ENCODE data around the gene FYB2.

FYB2 gene

DNA sequence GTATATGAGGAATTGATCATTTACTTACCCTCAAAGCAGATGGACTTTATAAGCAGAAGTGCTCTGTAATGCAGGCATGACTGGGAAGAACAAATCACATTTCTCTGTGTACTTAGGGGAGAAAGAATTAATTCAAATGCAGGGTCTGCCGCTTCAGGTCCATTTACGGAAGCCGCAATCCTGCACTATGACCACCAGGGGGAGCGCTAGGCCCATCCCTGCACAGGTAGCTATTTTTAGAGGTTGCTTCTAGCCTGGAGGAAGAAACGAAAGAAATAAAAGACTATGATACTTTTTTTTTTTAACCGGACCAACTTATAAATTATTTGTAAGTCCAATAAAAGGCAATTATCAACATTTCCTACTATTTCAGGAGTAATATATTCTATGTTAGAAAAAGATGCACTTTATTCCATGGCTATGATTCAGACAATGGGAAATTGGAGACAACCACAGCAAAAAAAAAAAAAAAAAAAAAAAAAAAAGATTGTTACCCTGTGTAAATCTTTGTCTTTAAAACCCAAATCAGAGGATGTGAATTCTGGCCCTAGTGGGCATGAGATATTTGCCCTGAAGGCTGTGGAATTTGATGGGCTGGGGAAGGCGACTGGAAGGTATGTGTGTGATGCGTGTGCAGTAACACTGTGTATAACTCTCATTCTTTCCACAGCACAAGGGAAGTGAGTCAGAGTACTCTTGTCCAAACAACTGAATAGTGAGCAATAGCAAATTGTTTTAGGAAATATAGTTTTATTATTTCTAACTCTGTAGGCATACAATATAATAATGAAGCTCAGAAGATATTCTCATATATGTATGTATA lies 12.9 kb upstream of the FYB2 start:
- DNase-seq = peak; percentile 75

DNA sequence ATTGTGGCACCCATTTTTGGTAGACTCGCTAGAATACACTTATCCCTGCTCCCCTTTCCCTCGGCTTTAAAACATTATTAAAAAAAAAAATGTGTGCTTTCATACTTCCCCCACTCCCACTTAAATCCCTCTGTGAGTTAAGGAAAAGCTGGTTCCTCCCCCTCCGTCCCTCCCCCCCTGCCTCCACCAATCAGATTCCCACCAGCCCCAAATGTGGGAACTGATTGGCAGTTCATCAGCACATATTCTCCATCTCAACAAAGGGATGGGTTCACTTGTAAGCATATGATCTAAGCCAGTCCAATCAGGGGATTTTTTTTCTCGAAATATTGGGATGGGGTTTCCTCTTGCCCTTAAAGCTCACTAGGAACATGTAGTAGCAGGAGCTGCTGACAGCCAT lies 10.8 kb upstream of the FYB2 start:
- no peak for DNase-seq

DNA sequence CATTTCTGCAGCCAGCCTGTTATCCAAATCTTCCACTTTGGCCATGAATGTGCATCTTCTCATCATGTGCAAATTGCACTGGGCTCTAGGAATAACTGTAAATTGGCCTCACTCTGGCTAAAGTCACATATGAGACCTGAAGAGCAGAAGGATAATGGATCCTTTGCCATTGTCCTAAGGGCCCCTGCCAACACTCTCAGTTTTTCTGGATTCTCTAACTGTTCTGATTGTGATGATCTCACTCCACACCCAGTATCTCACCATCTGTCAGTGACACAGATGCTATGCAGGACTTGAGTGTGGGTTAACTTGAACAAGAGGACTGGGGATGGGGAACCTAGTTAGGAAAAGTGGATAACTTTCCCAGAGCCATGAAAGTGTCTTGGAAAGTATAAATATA lies 8.5 kb upstream of the FYB2 start:
- peak; percentile 44 for DNase-seq

DNA sequence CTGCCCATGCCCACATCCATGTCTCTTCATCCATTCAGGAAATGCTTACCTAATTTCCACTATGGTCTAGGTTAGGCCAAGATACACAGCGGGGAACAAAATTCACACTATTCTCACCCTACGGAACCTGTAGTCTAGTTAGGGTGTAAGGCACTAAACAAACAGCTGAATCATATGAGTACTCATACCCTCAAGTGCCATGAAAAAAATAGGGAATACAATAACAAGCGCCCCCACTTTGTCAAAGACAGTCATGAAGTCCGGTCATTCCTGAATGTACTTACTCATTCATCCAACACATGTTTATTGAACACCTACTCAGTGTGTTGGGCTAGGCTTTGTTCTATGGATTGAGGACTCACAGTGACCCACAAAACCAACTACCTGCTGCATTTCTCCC lies 6.2 kb upstream of the FYB2 start:
- DNase-seq = no peak

DNA sequence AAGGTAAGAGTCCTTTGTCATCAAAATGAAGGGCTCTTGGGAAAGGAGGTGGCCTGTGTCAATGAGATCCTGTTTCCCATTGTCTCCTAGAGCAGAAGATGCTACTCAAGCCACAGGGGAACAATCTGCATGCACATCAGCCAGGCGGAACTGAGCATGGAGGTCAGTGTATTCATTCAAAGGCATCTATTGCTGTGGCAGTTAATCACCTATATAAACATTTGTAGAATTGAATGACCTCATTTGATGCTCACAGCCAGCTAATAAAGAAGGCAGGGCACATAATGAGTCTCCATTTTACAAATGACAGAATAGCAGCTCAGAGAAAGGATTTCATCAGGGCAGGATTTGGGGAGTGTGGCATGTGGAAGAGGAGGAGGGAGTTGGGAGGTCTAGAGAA lies 5.7 kb upstream of the FYB2 start:
- no peak for DNase-seq

DNA sequence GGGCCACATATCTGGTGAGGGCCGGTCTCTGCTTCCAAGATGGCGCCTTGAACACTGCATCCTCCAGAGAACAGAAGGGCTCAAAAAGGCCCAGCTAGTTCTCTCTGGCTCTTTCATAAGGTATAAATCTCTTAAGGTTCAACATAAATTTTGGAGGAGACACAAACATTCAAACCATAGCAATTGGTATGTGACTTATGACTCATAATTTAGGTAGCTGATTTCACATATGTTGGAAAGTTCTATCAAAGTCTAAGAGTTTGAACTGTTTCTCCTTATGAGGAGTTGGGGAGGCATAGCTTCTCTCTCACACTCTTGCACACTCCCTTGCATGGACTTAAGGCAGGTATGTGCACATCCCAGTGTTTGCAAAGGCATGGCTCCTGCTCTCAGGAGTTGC lies 5.1 kb upstream of the FYB2 start:
- DNase-seq = no peak

DNA sequence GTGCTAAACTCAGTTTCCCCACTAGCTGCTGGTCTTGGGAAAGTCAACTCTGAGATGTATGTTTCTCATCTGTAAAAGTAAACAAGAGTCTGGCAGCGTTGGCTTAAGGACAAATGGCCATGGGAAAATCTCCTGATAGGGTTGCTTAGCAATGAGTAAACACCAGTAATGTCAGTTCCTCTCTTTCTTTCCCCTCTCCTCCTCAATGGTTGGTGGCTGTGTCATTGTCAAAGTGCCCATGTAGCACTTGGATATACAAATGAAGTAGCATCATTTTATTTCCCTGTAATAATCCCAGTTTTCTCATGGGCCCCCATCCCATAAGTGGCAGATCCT lies 2.2 kb upstream of the FYB2 start:
- DNase-seq = no peak

DNA sequence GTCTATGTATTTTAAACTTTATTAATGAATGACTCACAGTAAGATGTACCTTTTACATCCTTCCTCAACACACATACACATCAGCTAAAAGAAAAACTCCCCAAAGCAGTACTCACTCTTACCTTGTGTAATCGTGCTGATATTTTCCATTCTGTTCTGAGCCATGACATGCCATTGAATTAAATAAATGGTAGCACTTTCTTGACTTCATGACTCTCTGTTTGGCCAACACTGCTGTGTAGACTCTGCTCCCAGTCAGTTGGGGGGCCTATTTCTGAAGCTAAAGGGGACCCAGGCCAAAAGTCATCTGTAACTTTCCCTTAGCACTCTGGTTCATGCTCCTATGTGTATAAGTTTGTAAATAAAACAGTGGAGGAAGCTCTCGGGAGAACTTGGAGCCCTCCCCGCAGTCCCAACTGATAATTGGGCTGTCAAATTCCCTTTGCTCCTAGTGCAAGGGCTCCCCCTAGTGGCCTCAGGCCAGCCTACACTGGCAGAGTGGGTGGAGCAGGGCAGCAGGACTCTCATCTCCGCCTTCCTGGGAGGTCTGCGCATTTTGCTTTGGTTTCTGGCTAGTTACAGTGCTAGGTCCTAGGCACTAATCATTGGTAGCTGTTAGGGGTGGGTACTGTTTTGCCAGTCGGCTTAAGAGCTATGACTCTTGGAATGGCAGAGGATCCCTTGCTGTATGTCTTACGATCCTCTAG lies 1.7 kb upstream of the FYB2 start:
- DNase-seq = peak; percentile 63

DNA sequence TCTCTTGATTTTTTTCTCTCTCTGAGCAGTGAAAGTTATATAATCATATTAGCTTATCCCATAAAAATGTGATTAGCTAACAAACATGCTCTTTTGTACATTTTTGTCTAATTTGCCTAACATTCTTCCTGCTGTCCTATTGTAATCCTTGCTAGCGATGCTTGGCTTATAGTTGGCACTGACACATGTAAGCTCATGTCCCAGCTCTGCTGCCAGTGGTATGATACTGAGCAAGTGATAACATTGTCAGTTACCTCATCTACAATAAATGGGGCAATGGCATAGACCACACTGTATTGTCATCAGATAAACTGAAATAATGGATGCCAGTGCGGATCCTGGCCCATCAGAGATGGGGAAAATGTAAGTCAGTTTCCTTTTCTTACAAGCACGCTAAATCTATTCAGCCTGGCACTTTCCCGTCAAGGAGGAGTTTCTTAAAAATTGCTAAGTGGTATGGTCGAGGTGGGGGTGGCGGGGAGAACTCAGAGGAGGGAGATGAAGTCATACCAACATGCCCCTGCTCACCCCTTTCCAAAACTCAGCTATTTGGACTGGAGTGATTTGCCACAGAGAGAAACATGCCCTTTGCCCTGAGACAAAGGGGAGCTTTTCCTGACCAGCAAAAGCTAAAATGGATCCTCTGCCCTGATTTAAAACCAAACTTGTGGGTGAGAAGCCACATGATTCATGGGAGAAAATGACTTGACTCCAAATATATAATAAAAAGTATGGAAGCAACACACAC lies 1.3 kb downstream of the FYB2 start:
- no peak for DNase-seq

DNA sequence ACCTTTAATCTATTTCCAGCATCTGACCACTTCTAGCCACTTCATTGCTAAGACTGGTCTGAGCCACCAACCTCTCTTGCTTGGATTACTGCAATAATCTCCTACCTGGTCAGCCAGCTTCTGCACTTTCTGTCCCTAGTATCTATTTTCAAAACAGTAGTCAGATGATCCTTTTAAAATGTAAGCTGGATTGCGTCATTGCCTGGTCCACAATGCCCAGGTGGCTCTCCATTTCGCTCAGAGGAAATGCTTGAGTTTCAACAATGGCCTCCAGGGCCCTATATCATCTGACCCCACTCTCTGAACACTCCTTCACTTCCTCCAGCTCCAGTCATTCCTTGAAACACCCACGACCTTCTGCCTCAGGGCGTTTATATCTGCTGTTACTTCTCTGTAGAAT lies 2.3 kb downstream of the FYB2 start:
- no peak for DNase-seq

DNA sequence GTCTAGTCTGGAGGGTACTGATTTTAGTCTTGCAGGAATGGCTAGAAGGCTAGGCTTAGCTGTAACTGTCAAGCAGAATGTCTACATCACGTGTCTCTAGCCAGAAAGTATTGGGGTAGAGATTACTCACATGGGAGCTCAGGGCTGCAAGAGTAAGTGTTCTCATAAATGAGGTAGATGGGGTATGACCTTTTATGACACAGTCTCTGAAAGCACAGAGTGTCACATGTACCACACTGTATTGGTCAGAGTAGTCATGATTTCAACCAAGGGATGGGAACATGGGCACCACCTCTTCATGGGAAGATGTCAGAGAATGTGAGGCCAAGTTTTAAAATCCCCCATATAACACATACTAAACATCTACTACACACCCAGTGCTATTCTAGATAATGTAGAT lies 2.9 kb downstream of the FYB2 start:
- no peak for DNase-seq

DNA sequence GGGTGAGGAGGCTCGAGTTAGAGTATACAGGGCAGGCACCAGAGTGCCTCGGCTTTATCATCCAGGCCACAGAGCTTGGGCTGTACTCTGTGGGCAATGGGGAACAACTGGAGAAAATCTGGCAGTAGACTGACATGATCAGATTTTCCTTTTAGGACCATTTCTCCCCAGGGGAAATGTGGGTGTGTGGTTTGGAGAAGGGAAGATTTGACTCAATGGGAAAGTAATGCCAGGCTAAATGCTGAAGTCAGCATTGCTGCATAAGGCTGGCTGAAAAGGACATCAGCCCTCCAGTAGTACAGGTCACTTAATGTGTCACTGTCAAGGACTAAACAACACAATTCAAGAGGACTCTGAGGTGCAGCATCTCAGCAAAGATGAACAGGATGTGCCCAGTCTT lies 5.0 kb downstream of the FYB2 start:
- DNase-seq = no peak

DNA sequence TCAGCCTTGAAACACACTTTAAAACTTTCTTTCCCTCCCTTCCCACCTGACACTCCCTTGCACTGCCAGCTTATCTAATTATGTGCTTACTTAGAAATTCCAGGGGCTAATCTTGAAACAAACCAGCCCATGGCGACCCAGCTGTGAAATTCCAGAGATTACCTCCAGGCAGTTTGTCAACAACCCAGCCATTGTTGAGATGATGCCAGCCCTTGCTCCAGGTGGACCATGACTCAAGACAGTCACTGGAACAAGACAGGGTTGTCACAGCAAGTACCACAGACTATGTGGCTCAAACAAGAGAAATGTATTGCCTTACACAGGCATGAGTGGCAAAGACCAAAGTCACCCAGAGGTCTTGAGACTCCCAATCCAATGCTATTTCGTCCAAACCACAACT lies 7.9 kb downstream of the FYB2 start:
- no peak for DNase-seq

DNA sequence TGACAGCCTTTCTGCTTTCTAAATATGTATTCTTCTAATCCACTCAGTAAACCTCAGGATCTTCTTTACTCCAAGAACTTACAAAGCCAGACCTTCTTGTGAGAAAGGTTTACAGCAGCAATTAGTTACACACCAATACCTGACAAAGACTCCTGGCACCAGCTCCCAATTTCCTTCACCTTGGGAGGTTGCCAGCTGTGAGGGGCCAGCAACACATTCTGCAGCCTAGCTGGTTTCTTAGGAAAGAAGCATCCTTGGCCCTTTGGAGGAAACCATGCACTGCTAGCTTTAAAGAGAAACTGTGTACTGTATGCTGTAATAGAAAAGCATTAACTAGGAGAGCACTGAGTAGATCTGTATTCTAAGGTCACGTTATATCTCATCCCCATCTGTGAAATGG lies 10.8 kb downstream of the FYB2 start:
- DNase-seq = peak; percentile 45

DNA sequence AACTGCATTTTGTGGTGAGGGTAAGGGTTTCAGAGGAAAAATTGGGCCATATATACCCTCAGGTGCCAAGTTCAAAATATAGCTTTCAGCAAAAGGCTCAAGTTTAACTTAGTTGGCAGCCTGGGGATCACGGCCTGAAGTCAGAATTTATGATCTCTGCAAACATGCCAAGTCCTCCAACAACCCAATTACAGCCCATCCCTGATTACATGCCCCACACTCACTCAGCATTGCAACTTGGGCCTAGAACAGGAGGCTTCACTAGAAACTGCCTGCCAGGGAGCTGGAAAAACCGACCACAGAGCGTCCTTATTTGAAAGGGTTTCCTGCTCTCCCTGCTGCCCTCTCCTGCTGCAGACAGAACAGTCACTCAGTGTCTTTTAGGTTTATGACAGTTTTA lies 12.4 kb downstream of the FYB2 start:
- DNase-seq = no peak

DNA sequence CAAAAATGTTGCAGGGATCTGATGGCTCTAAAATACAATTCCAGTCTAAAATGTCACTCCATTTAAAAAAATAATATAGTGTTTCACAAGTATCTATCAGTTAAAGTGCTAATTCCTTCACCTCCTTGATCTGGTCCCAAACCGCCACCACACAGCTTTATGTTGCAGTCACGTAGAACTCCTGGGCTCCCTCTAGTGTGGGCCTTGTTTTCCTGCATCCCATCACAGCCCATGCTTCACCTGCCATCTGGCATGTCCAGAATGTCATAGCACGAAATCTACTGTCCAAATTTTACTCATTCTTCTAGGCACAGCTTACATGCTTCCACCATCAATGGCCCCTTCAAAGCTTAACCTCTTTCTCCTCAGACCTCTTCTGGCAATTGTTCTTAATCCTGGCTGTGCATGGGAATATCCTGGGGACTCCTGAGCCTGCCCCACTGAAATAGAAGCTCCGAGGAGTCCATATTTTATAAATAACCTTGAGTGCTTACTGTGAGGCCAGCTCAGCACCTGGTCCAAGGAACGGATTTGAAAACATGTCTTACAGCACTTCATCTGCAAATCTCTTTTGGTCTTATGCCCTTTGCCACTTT lies 15.5 kb downstream of the FYB2 start:
- DNase-seq = peak; percentile 65

DNA sequence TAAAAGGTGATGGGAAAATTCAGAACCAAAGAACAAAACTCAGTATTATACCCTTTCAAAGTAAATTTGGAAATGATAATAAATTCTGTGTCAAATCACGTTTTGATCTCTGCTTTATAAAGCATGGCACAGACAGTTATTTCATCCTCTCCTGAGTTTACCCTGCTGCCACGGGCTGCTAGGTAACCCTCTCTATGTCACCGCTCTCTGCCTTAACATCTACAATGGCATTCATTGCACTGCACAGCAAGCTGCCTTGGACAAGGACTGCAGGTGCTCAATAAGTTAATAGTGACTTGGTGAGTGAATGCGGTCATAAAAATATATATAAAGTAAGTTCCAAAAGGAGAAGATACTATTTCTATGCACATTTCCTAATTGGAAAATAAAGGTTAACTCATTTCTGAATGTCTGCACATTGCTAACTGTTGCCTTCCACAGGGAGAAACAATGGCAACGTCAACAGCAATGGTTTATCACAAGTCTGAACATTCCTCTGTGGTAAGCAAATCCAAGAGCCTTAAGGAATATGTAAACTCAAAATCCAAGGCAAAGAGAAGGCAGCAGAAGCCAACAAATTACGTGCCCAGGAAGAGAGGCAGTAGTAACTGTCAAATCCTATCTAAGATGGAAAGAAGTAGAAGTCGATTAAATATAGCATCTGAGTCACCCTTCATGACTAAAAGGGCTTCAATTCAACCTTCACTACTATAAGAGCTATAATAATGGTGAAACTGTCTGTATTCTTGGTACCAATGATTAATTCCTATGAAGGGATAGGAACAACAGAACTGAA lies 19.4 kb downstream of the FYB2 start:
- no peak for DNase-seq

DNA sequence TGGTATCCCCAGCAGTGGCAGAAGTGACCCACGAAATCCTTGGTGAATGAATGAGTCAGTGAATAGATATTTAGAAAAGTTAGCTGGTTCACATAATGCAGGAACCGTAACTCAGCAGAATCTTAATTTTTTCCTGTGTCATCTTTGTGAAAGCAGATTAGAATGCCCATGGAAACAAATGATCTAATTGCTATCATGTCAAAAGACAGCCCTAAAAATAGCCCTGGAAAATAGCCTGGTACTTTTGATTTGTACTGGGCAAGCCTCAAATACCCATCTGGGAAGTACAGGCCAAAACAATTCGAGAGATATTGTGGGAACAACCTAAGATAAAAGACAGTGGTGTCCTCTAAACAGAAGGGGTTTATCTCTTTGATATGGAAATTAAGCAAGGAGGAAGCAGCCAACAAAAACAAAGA lies 21.1 kb downstream of the FYB2 start:
- no peak for DNase-seq

DNA sequence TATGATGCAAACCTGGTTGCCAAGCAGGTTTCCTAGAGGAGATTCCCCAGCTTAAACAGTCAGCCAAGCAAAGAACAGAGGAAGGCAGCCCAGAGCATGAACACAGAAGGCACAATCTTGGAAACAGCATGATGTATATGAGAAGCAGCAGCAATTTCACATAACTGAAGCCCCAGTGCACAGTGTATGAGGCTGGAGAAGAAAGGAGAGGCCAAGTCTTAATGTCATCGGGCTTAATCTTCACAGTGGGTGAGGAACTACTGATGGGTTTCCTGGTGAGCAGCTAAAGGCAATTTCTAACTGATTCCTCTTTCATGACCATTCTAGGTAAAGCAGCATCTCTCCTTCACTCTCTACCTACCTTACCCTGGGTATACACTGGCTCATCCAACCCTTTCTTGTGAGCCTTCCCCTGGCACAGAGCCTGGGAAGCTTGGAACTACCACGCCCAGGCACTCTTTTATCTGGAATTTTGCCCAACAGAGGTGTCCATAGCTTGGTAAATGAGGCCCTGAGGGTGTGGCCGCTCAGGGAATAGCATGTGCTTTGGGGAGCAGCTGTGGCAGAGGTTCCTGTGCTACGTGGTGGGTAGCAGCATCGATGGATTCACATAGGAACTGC lies 22.0 kb downstream of the FYB2 start:
- DNase-seq = peak; percentile 45

DNA sequence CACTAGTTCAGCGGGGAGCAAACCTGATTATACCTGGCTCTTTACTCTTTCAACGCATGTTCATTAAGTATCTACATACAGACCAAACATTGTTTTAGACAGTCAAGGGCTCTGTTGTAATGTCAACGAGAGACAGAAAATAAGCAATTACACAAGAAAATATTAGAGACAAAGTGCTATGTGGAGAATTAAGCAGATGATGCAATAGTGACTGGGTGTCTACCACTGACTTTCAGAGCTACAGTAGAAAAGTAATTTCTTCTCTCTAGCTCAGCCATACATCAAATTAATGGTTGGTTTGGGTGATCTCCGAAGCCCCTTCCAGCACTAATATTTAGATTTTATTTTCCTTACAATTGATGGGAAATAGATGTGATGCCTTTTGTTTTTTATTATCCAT lies 23.3 kb downstream of the FYB2 start:
- DNase-seq = no peak

DNA sequence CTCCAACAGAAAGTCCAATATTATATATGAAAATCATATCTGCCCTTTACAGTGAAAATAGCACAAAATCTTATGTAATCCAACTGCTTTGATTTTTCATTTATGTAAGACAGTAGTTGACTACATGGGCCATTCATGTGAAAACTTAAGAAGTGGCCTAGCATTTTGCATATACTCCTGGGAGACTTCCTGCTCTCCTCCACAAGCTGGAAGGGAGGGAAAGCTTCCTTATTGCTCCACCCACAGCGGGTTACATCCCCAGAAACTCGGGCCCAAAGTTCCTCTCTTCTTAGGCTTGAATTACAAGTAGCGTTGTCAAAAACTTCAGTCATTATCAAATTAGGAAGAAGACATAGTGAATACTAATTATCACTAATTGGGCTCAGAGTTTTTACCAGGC lies 29.2 kb downstream of the FYB2 start:
- DNase-seq = no peak

DNA sequence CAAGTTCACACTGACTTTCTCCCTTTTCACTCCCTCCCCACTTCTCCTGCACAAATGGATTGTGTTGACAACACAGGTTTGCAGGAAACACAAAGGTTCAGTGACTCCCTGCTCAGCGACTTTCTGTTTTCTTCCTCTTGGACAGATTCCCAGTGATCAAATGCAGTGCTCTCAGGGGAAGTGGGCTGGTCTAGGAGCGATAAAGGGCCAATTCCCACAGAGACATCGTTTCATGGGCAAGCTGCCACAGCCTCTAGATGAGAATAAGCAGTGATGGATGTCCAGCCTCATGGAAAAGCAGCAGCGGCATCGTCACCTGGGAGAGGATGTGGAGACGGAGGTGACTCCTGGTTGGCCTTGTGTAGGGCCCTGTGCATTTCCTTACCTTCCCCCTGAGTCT lies 30.6 kb downstream of the FYB2 start:
- DNase-seq = peak; percentile 69

Measured in NCI-H2171 treated with DMSO at 0.1 percent for 48 hours (cell line).